IMR-90 (cell line): Measurements from ENCODE around the gene CREB5. TPM values are rescaled to one million over a fixed set of nuclear protein-coding genes. Genes with fewer than 3 reads are reported as not detected.

Experiments used
- ATAC-seq: fragments of 200-7000 bp; cut with Tn5 transposase; 2 replicates; pipeline ENCODE4 v1.9.1; 2020; ENCODE audit warnings: low read depth, mild to moderate bottlenecking, moderate library complexity
- BruUV-seq: library from RNA; stranded (reverse); fragments of 400-500 nt; replicated peaks from 2 replicates; lab custom pipeline; 2021; lab: Mats Ljungman, UMichigan
- CTCF ChIA-PET: fragments of 300-600 bp; formaldehyde crosslinking; extraction: SDS; loops from one replicate; lab custom pipeline; 2021; ENCODE audit warnings: antibody characterized with exemption; lab: Yijun Ruan, JAX
- POLR2A ChIA-PET: fragments of 300-600 bp; sonication (Branson Sonifier 250); formaldehyde crosslinking; loops from one replicate; lab custom pipeline; 2022; ENCODE audit warnings: antibody characterized with exemption; ENCODE audit not compliant: unreplicated experiment; lab: Charles Lee
- DNase-seq: peaks from one replicate; pipeline ENCODE4 v3.0.0; 2013
- H2AFZ ChIP-seq: replicated peaks from 2 replicates; pipeline ENCODE3; 2013; ENCODE audit warnings: low read length, mild to moderate bottlenecking; ENCODE audit not compliant: poor library complexity
- H2AK5ac ChIP-seq: 2 replicates; pipeline ENCODE4 v1.6.1; 2013; ENCODE audit warnings: low read depth, low read length, inconsistent platforms
- H2AK9ac ChIP-seq: replicated peaks from 2 replicates; pipeline ENCODE3; 2013; ENCODE audit warnings: mild to moderate bottlenecking, low read depth, low read length, moderate library complexity; ENCODE audit not compliant: poor library complexity
- H2BK120ac ChIP-seq: 2 replicates; pipeline ENCODE4 v1.6.1; 2013; ENCODE audit warnings: low read depth, low read length, inconsistent platforms
- H2BK15ac ChIP-seq: 3 replicates; pipeline ENCODE4 v1.6.1; 2013; ENCODE audit warnings: low read depth, low read length, inconsistent platforms
- H2BK20ac ChIP-seq: 2 replicates; pipeline ENCODE4 v1.6.1; 2013; ENCODE audit warnings: low read depth, mild to moderate bottlenecking, inconsistent platforms, low read length, moderate library complexity
- H2BK5ac ChIP-seq: 2 replicates; pipeline ENCODE4 v1.6.1; 2013; ENCODE audit warnings: mild to moderate bottlenecking, low read depth, low read length, inconsistent platforms; ENCODE audit not compliant: poor library complexity, severe bottlenecking
- H3K14ac ChIP-seq: replicated peaks from 2 replicates; pipeline ENCODE4 v1.6.1; 2013; ENCODE audit warnings: low read depth, low read length, inconsistent platforms
- H3K18ac ChIP-seq: 2 replicates; pipeline ENCODE4 v1.6.1; 2013; ENCODE audit warnings: low read depth, low read length, control low read depth
- H3K23ac ChIP-seq: 2 replicates; pipeline ENCODE4 v1.6.1; 2013; ENCODE audit warnings: low read depth, low read length, inconsistent platforms
- H3K27ac ChIP-seq: 2 replicates; pipeline ENCODE4 v1.5.1; 2013; ENCODE audit warnings: mild to moderate bottlenecking, control low read depth, low read length; ENCODE audit not compliant: insufficient read depth
- H3K27me3 ChIP-seq: 2 replicates; pipeline ENCODE4 v1.6.1; 2013; ENCODE audit warnings: low read length; ENCODE audit not compliant: control insufficient read depth, insufficient read depth
- H3K36me3 ChIP-seq: 2 replicates; pipeline ENCODE4 v1.6.1; 2013; ENCODE audit warnings: low read length, mixed read lengths; ENCODE audit not compliant: control insufficient read depth, insufficient read depth
- H3K4ac ChIP-seq: 2 replicates; pipeline ENCODE4 v1.6.1; 2013; ENCODE audit warnings: low read depth, low read length, inconsistent platforms
- H3K4me1 ChIP-seq: 2 replicates; pipeline ENCODE4 v1.6.1; 2013; ENCODE audit warnings: low read length, mixed read lengths; ENCODE audit not compliant: control insufficient read depth, insufficient read depth
- H3K4me2 ChIP-seq: 2 replicates; pipeline ENCODE4 v1.6.1; 2013; ENCODE audit warnings: low read depth, mild to moderate bottlenecking, control low read depth, low read length, moderate library complexity
- H3K4me3 ChIP-seq: 2 replicates; pipeline ENCODE4 v1.5.1; 2013; ENCODE audit warnings: low read depth, mild to moderate bottlenecking, control low read depth, low read length, moderate library complexity; ENCODE audit not compliant: insufficient read depth
- H3K56ac ChIP-seq: 2 replicates; pipeline ENCODE4 v1.6.1; 2013; ENCODE audit warnings: low read length, inconsistent platforms; ENCODE audit not compliant: insufficient read depth; ENCODE audit errors: extremely low read depth
- H3K79me1 ChIP-seq, 2 experiments: 2 replicates each; pipeline ENCODE4 v1.6.1; 2013; ENCODE audit warnings: low read length in 2 of 2, inconsistent platforms in 1 of 2, low read depth in 1 of 2
- H3K9ac ChIP-seq: 2 replicates; pipeline ENCODE4 v1.6.1; 2013; ENCODE audit warnings: low read depth, low read length, control low read depth
- H3K9me1 ChIP-seq: 2 replicates; pipeline ENCODE4 v1.6.1; 2013; ENCODE audit warnings: low read length, inconsistent platforms; ENCODE audit not compliant: insufficient read depth
- H3K9me3 ChIP-seq: 2 replicates; pipeline ENCODE4 v1.6.1; 2013; ENCODE audit warnings: low read length; ENCODE audit not compliant: control insufficient read depth, insufficient read depth
- H4K20me1 ChIP-seq: 2 replicates; pipeline ENCODE4 v1.6.1; 2013; ENCODE audit warnings: low read length, inconsistent platforms; ENCODE audit not compliant: insufficient read depth
- H4K5ac ChIP-seq: 2 replicates; pipeline ENCODE4 v1.6.1; 2013; ENCODE audit warnings: mild to moderate bottlenecking, low read depth, low read length, control low read depth
- H4K8ac ChIP-seq, 2 experiments: 2 replicates each; pipeline ENCODE4 v1.6.1; 2013; ENCODE audit warnings: low read depth in 2 of 2, low read length in 2 of 2, control low read depth in 1 of 2, inconsistent platforms in 1 of 2
- H4K91ac ChIP-seq: 2 replicates; pipeline ENCODE4 v1.6.1; 2013; ENCODE audit warnings: low read depth, low read length, inconsistent platforms; ENCODE audit not compliant: insufficient read depth
- BHLHE40 ChIP-seq: fragments of 150-350 bp; IDR thresholded peaks from 2 replicates; pipeline ENCODE4 v1.6.1; 2016; ENCODE audit warnings: mild to moderate bottlenecking, low read depth, low read length
- FOS ChIP-seq: fragments of 150-350 bp; IDR thresholded peaks from 2 replicates; pipeline ENCODE4 v1.6.1; 2016; ENCODE audit warnings: low read depth, low read length
- MXI1 ChIP-seq: IDR thresholded peaks from 2 replicates; pipeline ENCODE4 v1.6.1; 2012; ENCODE audit warnings: low read depth, mild to moderate bottlenecking, low read length, moderate library complexity, borderline replicate concordance
- NFE2L2 ChIP-seq: fragments of 150-350 bp; IDR thresholded peaks from 2 replicates; pipeline ENCODE4 v1.6.1; 2016; ENCODE audit warnings: low read depth, mild to moderate bottlenecking, low read length
- RFX5 ChIP-seq: IDR thresholded peaks from 2 replicates; pipeline ENCODE4 v1.8.0; 2012; ENCODE audit warnings: low read depth, mild to moderate bottlenecking, low read length, moderate library complexity
- SMC3 ChIP-seq: fragments of 150-350 bp; IDR thresholded peaks from 2 replicates; pipeline ENCODE4 v1.6.1; 2016; ENCODE audit warnings: low read depth, mild to moderate bottlenecking, antibody characterized with exemption, low read length, moderate library complexity
- dilution Hi-C: fragments of 300-500 bp; cut with HindIII; formaldehyde crosslinking; loops from one replicate; pipeline ENCODE4 v1.14.3; 2018; ENCODE audit warnings: low sequenced_read_pairs; ENCODE audit not compliant: unreplicated experiment
- in situ Hi-C: fragments of 300-500 bp; cut with MboI; formaldehyde crosslinking; loops from 3 replicates; pipeline ENCODE4 v1.14.3; 2019; ENCODE audit warnings: low sequenced_read_pairs, inconsistent platforms, mixed read lengths
- intact Hi-C: fragments of 100-400 bp; cut with micrococcal nuclease; formaldehyde crosslinking; loops from 2 replicates; pipeline ENCODE4 v1.10.0; 2022
- polyA plus RNA-seq, 3 experiments: library from polyadenylated mRNA; depleted of rRNA; stranded (reverse); fragments of >200 nt; gene quantifications; 2 replicates each; pipeline ENCODE4 v1.2.3, GENCODE V29; 2012; ENCODE audit warnings: low replicate concordance in 1 of 3
- total RNA-seq: library from RNA; depleted of rRNA; stranded (reverse); fragments of >200 nt; gene quantifications from 2 replicates; pipeline ENCODE4 v1.2.3, GENCODE V29; 2012
- TF ChIP-seq, protein P1 (sequence below): conservative IDR thresholded peaks from 2 replicates; pipeline ENCODE4 v1.5.1; 2012; ENCODE audit warnings: mild to moderate bottlenecking, low read depth, low read length, improper control_type of control experiment
- TF ChIP-seq, protein P2 (sequence below): fragments of 150-350 bp; IDR thresholded peaks from 2 replicates; pipeline ENCODE4 v1.6.1; 2016; ENCODE audit warnings: low read depth, mild to moderate bottlenecking, low read length, moderate library complexity, borderline replicate concordance

Gene CREB5
- total and polyA plus RNA-seq, 2 of the 4 experiments (the other 2 are of a cell fraction) = 7.3 to 13.1 TPM

GRCh38 chr7:28423112-28423511 is 10.8 kb downstream of the CREB5 start:
- H3K9me3 ChIP-seq = no peaks in the 10 kb centered on the region
- H2AFZ ChIP-seq = no peak overlapping the region
- H2BK20ac ChIP-seq = no peak overlapping the region
- dilution Hi-C loops (no loop called here), in situ Hi-C loops (no loop called here), intact Hi-C loops (no loop called here)
- no peak overlapping the region for H2BK5ac ChIP-seq
- no peak overlapping the region for H2AK5ac ChIP-seq
- no peak overlapping the region for H2BK15ac ChIP-seq
- no peak overlapping the region for H4K91ac ChIP-seq
- H2AK9ac ChIP-seq = no peak overlapping the region
- no peak for ATAC-seq
- H3K4ac ChIP-seq = no peak overlapping the region
- BruUV-seq = no TSS peak
- H3K27me3 ChIP-seq = no peaks in the 10 kb centered on the region
- H2BK120ac ChIP-seq = no peak overlapping the region
- H3K9ac ChIP-seq = no peak overlapping the region
- no peak for DNase-seq
- H3K4me1 ChIP-seq = peaks cover 6% of the 10 kb centered on the region
- H3K14ac ChIP-seq = no peak overlapping the region
- no peak overlapping the region for H3K18ac ChIP-seq
- CTCF ChIA-PET = interaction anchor here (1.0 kb wide), 1 partner anchor 15 kb away, joined by 3 read pairs; no protein-coding TSS in a partner anchor
- H4K20me1 ChIP-seq = no peaks in the 10 kb centered on the region
- H4K5ac ChIP-seq = no peak overlapping the region
- TF ChIP-seq, protein P1, sequence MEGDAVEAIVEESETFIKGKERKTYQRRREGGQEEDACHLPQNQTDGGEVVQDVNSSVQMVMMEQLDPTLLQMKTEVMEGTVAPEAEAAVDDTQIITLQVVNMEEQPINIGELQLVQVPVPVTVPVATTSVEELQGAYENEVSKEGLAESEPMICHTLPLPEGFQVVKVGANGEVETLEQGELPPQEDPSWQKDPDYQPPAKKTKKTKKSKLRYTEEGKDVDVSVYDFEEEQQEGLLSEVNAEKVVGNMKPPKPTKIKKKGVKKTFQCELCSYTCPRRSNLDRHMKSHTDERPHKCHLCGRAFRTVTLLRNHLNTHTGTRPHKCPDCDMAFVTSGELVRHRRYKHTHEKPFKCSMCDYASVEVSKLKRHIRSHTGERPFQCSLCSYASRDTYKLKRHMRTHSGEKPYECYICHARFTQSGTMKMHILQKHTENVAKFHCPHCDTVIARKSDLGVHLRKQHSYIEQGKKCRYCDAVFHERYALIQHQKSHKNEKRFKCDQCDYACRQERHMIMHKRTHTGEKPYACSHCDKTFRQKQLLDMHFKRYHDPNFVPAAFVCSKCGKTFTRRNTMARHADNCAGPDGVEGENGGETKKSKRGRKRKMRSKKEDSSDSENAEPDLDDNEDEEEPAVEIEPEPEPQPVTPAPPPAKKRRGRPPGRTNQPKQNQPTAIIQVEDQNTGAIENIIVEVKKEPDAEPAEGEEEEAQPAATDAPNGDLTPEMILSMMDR = no peak
- TF ChIP-seq NFE2L2 = no peak
- no peak for TF ChIP-seq SMC3
- no peak for TF ChIP-seq BHLHE40
- TF ChIP-seq RFX5 = no peak
- no peak for TF ChIP-seq FOS
- TF ChIP-seq, protein P2, sequence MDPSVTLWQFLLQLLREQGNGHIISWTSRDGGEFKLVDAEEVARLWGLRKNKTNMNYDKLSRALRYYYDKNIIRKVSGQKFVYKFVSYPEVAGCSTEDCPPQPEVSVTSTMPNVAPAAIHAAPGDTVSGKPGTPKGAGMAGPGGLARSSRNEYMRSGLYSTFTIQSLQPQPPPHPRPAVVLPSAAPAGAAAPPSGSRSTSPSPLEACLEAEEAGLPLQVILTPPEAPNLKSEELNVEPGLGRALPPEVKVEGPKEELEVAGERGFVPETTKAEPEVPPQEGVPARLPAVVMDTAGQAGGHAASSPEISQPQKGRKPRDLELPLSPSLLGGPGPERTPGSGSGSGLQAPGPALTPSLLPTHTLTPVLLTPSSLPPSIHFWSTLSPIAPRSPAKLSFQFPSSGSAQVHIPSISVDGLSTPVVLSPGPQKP = no peak
- TF ChIP-seq MXI1 = no peak
- H3K56ac ChIP-seq = no peak overlapping the region
- no peaks in the 10 kb centered on the region for H3K9me1 ChIP-seq
- no peak overlapping the region for H3K23ac ChIP-seq
- H4K8ac ChIP-seq = no peak overlapping the region
- POLR2A ChIA-PET = no interaction called here
- no peaks in the 10 kb centered on the region for H3K36me3 ChIP-seq
- 0 out of 4 replicates have a peak, but pooled peaks cover 0 to 3% of the 10 kb centered on the region in 2 experiments for H3K79me1 ChIP-seq
- no peak overlapping the region for H3K4me2 ChIP-seq
- no peak overlapping the region for H3K27ac ChIP-seq
- no peak overlapping the region for H3K4me3 ChIP-seq
